ENCODE data around the gene PPP2R1B.

The PPP2R1B gene

DNA sequence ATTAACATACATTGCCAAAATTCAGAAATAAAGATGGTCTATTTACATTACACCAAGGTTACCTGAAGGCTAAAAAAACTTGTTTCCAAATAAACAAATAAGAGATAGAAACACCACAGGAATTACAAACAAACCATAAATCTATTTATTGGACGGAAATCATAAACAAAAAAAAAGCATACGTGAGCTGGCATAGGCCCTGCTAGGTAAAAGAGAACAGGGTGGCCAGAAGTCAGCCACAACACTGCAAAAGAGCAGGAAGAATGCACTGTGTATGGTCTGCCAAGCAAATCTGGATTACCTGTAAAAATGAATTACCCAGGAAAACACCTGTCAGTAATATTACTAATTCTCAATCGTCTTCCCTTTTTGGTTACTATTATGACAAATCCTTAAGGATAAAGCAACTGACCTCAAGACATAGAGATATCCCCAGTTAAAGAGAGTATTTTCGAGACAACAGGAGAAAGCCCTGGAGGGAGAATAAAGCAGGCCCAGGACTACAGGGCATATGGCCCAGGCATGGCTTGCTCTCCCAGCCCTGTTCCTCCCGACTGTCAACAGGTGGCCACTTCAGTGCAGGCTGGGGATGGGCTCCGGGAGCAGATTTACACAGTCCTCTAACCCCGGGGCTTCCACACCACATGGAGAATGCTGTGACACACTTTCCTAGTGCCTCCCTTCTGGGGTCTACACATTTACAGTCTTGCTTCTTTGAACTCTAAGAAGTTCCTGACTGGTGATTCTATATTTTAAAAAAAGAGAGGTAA lies 18.0 kb downstream of the PPP2R1B start:
- DNase-seq (ENCODE audit: low read depth in 2 of 2): no peak

- DNase-seq (ENCODE audit: low read depth in 2 of 2): no peak
Observed at GRCh38 chr11:111745719-111746504, 20.3 kb downstream of the PPP2R1B start.

- no peak for DNase-seq (ENCODE audit: low read depth in 2 of 2)
Observed at GRCh38 chr11:111743700-111744099, 22.5 kb downstream of the PPP2R1B start.

DNA sequence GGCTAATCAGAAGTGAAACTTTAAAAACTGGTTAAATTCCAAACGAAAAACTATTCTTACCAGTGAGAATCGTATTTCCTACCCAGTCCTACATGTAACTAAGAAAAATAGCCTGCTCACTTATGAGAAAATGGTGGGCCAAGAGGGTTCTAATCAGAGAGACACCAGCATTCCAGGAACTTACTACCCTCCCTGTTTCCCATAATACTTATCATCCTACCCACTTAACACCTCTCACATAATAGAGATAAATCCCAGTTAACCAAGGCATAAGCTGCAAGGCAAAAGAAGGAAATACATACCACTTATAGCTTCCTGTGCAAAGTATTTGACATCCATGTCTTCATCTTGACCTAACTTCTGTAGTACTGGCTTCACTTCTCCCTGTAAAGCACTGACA lies 24.4 kb downstream of the PPP2R1B start:
- DNase-seq (ENCODE audit: low read depth in 2 of 2): no peak

GRCh38 chr11:111739299-111739698 lies 26.9 kb downstream of the PPP2R1B start:
- DNase-seq (ENCODE audit: low read depth in 2 of 2): no peak

DNA sequence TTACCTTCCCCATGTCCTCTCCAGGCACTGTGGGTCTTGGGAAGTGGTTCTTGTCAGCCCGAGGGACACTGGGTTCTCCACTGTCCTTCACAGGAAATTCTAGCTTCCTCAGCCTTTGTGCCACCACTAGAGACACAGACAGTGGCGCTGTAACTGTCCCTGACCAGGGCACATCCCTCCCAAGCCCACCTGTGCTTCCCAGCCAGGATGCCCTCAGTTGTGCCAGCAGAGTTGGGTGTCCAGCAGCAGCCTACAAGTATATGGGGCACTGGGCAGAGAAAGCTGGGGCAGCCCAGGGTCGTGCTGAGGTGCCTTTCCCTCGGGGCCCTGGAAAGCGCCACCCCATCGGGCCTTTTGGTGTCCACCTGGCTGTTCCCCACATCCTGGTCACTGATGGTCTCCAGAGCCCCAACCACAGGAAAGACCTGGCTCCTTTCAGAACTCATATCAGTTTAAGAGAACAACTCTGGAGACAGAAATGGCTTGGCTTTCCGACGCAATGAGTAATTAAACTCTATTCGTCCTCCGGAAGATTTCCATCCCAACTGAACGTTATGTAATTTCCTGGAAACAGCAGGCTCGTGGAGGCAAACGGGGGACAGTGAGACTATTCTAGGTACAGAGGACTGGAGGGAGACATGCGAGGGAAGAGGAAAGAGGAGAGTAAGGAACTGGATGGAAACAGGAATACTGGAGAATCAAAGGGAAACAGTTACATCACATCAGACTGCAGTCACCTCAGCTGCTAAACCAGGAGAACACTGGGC lies 28.6 kb downstream of the PPP2R1B start:
- no peak for DNase-seq (ENCODE audit: low read depth in 2 of 2)

DNA sequence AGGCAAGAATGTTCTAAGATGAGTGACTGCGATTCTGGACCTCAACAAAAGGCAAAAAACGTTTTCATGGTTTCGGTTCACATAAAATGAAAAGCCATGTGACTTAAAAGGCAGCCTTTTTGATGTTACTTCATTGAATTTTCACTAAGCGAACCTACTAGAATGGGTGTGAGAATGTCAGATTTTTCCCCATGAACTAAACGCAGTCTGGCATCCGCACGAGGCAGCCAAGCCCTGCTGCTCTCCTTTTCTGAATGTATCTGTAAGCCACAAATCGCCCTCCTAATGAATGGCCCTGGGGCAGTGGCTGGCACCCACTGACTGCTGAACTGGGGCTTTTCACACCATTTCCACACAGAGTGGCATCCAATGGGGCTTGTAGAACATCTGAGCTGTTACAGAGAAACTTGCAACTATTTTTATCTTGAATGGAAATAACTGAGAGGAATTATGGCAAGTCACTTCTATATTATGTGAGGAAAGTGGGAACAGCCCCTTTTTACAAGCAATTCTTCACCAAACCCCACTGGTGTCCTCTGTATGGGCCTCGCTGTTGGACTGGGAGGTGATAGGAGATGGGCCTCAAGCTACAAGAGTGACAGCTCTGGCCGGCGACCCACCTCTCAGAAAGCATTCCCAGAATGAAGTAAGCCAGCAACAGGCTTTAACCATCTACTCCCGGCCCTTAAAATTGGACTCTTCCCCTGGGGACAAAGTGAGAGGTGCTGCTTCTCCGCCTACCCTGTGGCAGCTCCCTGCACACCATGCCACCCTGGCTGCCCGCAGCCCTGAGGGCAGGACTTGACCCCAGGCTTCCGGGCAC lies 29.4 kb downstream of the PPP2R1B start:
- DNase-seq (ENCODE audit: low read depth in 2 of 2): no peak

GRCh38 chr11:111736181-111736590 lies 30.0 kb downstream of the PPP2R1B start:
- no peak for DNase-seq (ENCODE audit: low read depth in 2 of 2)

DNA sequence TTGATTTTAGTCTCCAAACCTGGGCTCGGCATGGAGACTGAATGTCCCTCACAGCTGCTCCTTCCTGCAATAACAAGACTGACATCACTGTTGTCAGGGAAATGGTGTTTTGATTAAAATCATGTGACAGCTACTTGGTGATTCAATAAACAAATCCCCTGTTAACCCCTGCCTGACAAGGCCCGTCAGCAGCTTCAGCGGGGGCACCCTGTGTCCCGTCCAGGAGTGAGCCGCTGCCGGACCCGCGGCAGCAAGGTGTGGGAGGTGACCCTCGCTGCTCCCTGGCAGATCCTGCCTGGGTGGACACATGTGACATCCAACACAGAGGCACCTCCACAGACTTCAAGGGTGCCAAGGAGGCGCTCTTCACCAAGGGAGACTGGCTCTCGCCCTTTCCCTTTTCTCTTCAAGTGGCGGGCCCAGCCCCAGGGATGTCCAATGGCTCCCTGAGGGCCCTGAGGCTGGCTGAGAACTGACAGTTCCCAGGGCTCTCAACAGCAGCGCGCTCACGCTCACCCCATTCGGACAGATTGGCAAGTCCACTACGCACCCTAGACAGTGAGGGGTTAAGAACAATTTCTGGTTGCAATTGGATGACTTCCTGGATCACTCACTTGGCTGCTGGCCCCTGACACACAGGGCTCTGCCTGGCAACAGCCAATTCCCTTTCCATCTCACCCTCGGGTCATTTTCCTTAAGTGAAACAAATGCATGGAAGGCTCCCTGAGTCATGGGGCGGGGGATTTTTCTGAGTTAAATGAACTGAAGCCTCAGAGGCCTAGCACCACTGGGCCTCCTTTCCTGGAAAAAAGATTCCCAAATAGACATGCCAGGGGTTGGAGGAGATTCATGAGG lies 30.7 kb downstream of the PPP2R1B start:
- DNase-seq (ENCODE audit: low read depth in 2 of 2): no peak

DNA sequence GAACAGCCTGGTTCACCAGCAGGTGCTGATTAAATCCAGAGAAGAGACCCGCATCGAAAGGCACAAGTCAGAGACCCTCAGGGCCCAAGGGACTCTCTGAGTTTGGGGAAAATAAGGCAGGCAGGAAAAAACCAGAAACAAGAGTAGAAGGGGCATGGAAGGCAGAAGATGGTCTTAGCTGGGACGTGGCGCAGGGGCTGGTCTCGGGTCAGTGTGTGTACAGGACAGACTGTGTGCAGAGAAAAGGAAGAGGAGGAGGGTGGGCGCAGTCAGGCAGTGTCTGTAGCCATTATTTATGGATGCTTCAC lies 31.3 kb downstream of the PPP2R1B start:
- DNase-seq (ENCODE audit: low read depth in 2 of 2): no peak

DNA sequence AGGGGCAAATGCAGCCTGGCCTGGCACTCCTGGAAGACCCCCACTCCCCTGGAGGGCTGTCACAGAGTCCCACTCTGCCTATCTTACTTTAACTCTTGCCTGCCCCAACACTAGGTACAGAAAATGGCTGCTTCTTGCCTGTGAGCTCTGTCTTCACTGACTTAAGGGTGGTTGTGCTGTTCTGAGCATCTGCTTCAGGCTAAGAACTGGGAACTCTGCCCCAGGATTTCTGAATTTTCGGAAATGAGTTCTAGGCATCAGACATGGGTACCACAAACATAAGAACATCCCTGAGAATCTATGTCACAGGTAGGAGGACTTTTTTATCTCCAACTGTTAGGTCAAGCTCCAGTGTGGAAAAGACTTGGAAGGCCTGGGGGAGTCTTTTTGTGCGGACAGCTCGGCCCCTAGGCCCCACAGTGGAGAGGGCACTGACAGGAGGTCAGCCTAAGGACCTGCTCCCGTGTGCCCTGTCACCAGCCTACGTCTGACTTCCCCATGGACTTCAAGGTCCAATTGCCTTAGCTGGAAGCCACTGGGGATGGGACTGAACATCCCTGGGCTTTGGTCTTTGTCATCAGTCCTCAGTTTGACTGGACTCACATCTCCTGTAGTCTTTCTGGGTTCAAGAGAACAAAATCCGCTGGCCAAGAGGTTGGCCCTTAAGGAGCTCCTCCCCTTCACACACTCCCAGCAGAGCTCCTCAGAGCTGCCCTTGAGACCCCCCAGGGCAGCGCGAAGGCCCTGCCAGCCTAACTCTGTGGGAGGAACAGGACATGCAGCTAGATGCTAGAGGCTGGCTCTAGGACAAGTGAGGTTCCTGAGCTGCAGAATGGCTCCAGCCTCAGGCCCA lies 31.9 kb downstream of the PPP2R1B start:
- no peak for DNase-seq (ENCODE audit: low read depth in 2 of 2)

- DNase-seq (ENCODE audit: low read depth in 2 of 2): no peak
Observed at GRCh38 chr11:111733611-111734088, 32.5 kb downstream of the PPP2R1B start.

GRCh38 chr11:111733016-111733415 lies 33.2 kb downstream of the PPP2R1B start:
- DNase-seq (ENCODE audit: low read depth in 2 of 2): no peak

GRCh38 chr11:111731821-111732220 lies 34.4 kb downstream of the PPP2R1B start:
- DNase-seq (ENCODE audit: low read depth in 2 of 2): no peak

DNA sequence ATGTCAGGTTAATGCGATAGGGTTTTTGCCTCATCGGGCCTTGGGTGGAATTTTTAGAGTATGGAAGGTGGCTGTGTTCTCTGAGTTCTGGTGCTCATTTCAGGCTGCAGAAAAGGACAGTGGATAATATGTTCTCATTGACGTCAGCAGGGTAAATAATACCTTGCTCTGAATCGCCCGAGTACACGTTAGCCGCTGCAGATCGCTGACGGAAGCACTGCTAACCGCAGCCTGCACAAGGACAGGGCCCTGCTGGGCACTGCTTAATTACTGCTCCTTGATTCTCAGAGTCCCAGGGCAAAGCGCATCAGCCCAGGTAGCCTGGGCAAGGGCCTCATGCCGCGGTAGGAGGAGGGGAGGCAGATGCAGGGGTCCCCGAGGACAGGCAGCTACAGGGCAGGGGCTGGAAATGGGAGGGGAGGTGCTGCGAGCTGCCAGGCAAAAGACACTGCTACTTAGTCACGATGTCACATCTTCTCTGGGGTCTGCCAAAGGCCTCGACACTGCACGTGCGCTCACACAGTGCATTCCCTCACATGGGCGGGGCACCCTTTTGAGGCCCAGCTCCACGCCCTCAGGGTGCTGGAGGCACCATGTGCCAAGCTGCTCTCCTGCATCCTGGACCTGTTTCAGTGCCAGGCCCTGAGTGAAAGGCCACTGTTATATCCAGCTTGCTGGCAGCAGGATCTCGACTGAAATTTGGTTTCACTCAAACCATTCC lies 35.2 kb downstream of the PPP2R1B start:
- DNase-seq (ENCODE audit: low read depth in 2 of 2): no peak

GRCh38 chr11:111729831-111730311 lies 36.3 kb downstream of the PPP2R1B start:
- DNase-seq (ENCODE audit: low read depth in 2 of 2): no peak

DNA sequence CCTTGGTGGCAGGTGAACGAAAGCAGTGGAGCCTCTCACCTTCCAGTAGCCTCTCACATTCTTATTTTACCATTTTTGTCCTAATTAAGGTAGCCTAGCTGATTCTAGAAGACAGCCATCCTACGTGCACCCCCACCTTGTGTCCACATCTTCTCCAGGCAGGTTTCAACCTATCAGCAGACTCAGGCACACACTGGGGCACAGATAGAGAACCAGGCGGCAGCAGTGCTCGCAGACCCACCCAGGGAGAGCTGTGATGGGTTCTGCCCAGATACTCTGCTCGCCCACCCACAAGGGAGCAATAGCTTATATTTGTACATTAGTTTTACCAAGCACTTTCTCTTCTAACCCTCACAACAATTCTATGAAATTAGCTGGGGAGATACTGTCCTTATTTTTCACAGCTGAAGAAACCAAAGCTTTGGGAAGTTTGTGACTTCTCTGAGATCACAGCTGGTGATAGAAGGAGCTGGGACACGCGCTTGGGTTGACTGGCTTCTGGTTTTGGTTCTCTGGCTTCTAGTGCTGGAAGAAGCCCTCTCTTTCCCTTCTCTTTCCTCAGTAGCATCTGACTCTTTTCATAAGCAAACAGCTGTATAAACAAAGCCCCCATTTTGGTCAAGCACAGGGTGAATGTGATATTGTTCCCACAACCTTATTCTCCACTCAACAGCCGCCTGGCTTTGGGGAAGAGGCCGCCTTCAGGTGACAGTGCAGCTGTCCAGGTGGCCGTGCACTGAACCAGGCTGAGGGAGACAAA lies 36.9 kb downstream of the PPP2R1B start:
- no peak for DNase-seq (ENCODE audit: low read depth in 2 of 2)

DNA sequence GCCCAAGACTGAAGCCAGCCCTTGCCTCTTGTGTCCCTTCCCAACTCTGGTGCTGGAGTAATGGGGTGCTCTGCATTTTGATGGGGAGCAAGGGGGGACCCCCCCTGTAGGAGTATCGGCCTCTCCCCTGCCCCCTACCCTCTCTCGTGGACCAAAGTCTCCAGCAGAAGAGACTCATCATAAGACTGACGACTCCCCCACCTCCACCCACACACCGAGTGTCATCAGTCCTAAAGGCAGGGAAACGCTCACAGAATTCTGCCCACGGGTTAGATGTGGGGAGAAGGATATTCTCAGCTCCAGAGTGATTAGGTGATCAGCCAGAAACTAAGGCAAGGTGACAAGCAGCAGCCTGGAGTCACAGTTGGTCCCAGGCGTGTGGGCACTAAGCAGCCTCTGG lies 38.8 kb downstream of the PPP2R1B start:
- DNase-seq (ENCODE audit: low read depth in 2 of 2): no peak

Measured in activated CD4-positive, alpha-beta T cell treated with anti-CD3 and anti-CD28 coated beads for 24 hours (primary cell).